Osteocyte (in vitro differentiated cells): Measurements from ENCODE around the gene RCBTB1. TPM values are rescaled to one million over a fixed set of nuclear protein-coding genes. Genes with fewer than 3 reads are reported as not detected.

Experiments used
- DNase-seq: peaks from one replicate; pipeline ENCODE4 v3.0.0; 2021; ENCODE audit warnings: mixed read lengths; ENCODE audit not compliant: unreplicated experiment; ENCODE audit errors: extremely low spot score
- H3K27ac Mint-ChIP-seq: one replicate; pipeline ENCODE4 v1.8.0; 2021; ENCODE audit warnings: mild to moderate bottlenecking, mixed read lengths; ENCODE audit not compliant: unreplicated experiment
- H3K27me3 Mint-ChIP-seq: one replicate; pipeline ENCODE4 v1.8.0; 2021; ENCODE audit warnings: mixed read lengths; ENCODE audit not compliant: unreplicated experiment
- H3K36me3 Mint-ChIP-seq: one replicate; pipeline ENCODE4 v1.8.0; 2021; ENCODE audit warnings: mixed read lengths; ENCODE audit not compliant: unreplicated experiment
- H3K4me1 Mint-ChIP-seq: one replicate; pipeline ENCODE4 v1.8.0; 2021; ENCODE audit warnings: mixed read lengths; ENCODE audit not compliant: unreplicated experiment
- H3K4me3 Mint-ChIP-seq: one replicate; pipeline ENCODE4 v1.8.0; 2021; ENCODE audit warnings: mild to moderate bottlenecking, moderate library complexity, mixed read lengths; ENCODE audit not compliant: unreplicated experiment
- H3K9me3 Mint-ChIP-seq: one replicate; pipeline ENCODE4 v1.8.0; 2021; ENCODE audit warnings: mixed read lengths; ENCODE audit not compliant: unreplicated experiment
- CTCF ChIP-seq: fragments of 200-600 bp; sonication (generic); IDR thresholded peaks from 2 replicates; pipeline ENCODE4 v1.5.0; 2021; ENCODE audit warnings: antibody characterized with exemption, mild to moderate bottlenecking, moderate library complexity
- total RNA-seq: library from RNA; stranded (reverse); gene quantifications from 2 replicates; pipeline ENCODE4 v1.2.1, GENCODE V29; 2021

RCBTB1 gene
- total RNA-seq, 1 donor from 2014 or later, result 26.2 TPM

GRCh38 chr13:49528161-49528560, 57.2 kb downstream of the RCBTB1 start:
- Mint-ChIP-seq H3K4me1 (no peaks in the 10 kb centered on the region), H3K4me3 (no peak overlapping the region), H3K27ac (no peak overlapping the region), H3K27me3 (no peaks in the 10 kb centered on the region), H3K9me3 (no peaks in the 10 kb centered on the region), H3K36me3 (peaks cover 40% of the 10 kb centered on the region)
- no peak for TF ChIP-seq CTCF
- no peak for DNase-seq

GRCh38 chr13:49527123-49527522, 58.2 kb downstream of the RCBTB1 start:
- no peak for DNase-seq
- H3K4me3 Mint-ChIP-seq, result no peak overlapping the region
- TF ChIP-seq CTCF, result no peak
- H3K36me3 Mint-ChIP-seq, result peaks cover 37% of the 10 kb centered on the region
- H3K27me3 Mint-ChIP-seq, result no peaks in the 10 kb centered on the region
- H3K9me3 Mint-ChIP-seq, result no peaks in the 10 kb centered on the region
- H3K4me1 Mint-ChIP-seq, result no peaks in the 10 kb centered on the region
- H3K27ac Mint-ChIP-seq, result no peak overlapping the region

- Mint-ChIP-seq H3K27me3 (no peaks in the 10 kb centered on the region), H3K9me3 (no peaks in the 10 kb centered on the region), H3K27ac (no peak overlapping the region), H3K4me3 (no peak overlapping the region), H3K4me1 (no peaks in the 10 kb centered on the region), H3K36me3 (peaks cover 48% of the 10 kb centered on the region)
- TF ChIP-seq CTCF, result no peak
- no peak for DNase-seq
Observed at GRCh38 chr13:49524740-49525501, 60.4 kb downstream of the RCBTB1 start.

- H3K36me3 Mint-ChIP-seq, result peaks cover 38% of the 10 kb centered on the region
- TF ChIP-seq CTCF, result no peak
- no peak overlapping the region for H3K4me3 Mint-ChIP-seq
- no peaks in the 10 kb centered on the region for H3K27me3 Mint-ChIP-seq
- no peak for DNase-seq
- H3K27ac Mint-ChIP-seq, result no peak overlapping the region
- H3K9me3 Mint-ChIP-seq, result no peaks in the 10 kb centered on the region
- peaks cover 2% of the 10 kb centered on the region for H3K4me1 Mint-ChIP-seq
Observed at GRCh38 chr13:49521224-49521623, 64.1 kb downstream of the RCBTB1 start.

- H3K27ac Mint-ChIP-seq, result no peak overlapping the region
- H3K36me3 Mint-ChIP-seq, result peaks cover 52% of the 10 kb centered on the region
- no peak for DNase-seq
- H3K4me1 Mint-ChIP-seq, result peaks cover 5% of the 10 kb centered on the region
- H3K27me3 Mint-ChIP-seq, result no peaks in the 10 kb centered on the region
- no peaks in the 10 kb centered on the region for H3K9me3 Mint-ChIP-seq
- peak; percentile 30 for TF ChIP-seq CTCF
- no peak overlapping the region for H3K4me3 Mint-ChIP-seq
Observed at GRCh38 chr13:49517461-49517860, 67.9 kb downstream of the RCBTB1 start.
